Lung (tissue), 12 donors: ENCODE data around the gene THSD8. TPM values are rescaled to one million over a fixed set of nuclear protein-coding genes. Genes with fewer than 3 reads are reported as not detected.

ENCODE experiments used
- ATAC-seq: fragments of 200-7000 bp; cut with Tn5 transposase; one replicate; pipeline ENCODE4 v1.9.1; 2020; ENCODE audit warnings: moderate number of reproducible peaks; ENCODE audit not compliant: insufficient read depth, low FRiP score
- DNase-seq, 3 donors: peaks; one replicate each; pipeline ENCODE4 v3.0.0-alpha.2; 2013 to 2017
- H3K27ac ChIP-seq, 2 donors: one replicate each; pipeline ENCODE4 v1.5.1; 2013; ENCODE audit warnings: mild to moderate bottlenecking in 2 of 2, moderate library complexity in 2 of 2, control low read depth in 1 of 2, inconsistent platforms in 1 of 2, low read depth in 1 of 2, low read length in 1 of 2
- H3K27me3 ChIP-seq, 3 donors: one replicate each; pipeline ENCODE4 v1.5.1; 2013; ENCODE audit warnings: low read length in 2 of 3; ENCODE audit not compliant: control insufficient read depth in 3 of 3, insufficient read depth in 3 of 3
- H3K36me3 ChIP-seq, 4 donors: one replicate each; pipeline ENCODE4 v1.5.1; 2013; ENCODE audit warnings: low read length in 4 of 4, mild to moderate bottlenecking in 1 of 4, moderate library complexity in 1 of 4; ENCODE audit not compliant: control insufficient read depth in 4 of 4, insufficient read depth in 4 of 4
- H3K4me1 ChIP-seq, 5 donors: one replicate each; pipeline ENCODE4 v1.5.1; 2013; ENCODE audit warnings: low read length in 5 of 5, mild to moderate bottlenecking in 2 of 5, moderate library complexity in 1 of 5; ENCODE audit not compliant: control insufficient read depth in 5 of 5, insufficient read depth in 5 of 5
- H3K4me3 ChIP-seq: one replicate; pipeline ENCODE4 v1.5.1; 2013; ENCODE audit warnings: mild to moderate bottlenecking, control low read depth, moderate library complexity
- H3K9ac ChIP-seq, 2 donors: one replicate each; pipeline ENCODE4 v1.5.1; 2013; ENCODE audit warnings: low read length in 2 of 2, control low read depth in 1 of 2; ENCODE audit not compliant: insufficient read depth in 1 of 2
- H3K9me3 ChIP-seq, 4 donors: one replicate each; pipeline ENCODE4 v1.5.1; 2013; ENCODE audit warnings: low read length in 3 of 4, mild to moderate bottlenecking in 1 of 4, moderate library complexity in 1 of 4; ENCODE audit not compliant: control insufficient read depth in 4 of 4, insufficient read depth in 3 of 4
- WGBS, 2 donors: extraction: QIAGEN DNeasy Blood & Tissue Kit; methylation state at CpG; one replicate each; pipeline ENCODE4 v1.1.7; 2013; 5-methylcytosine and 5-hydroxymethylcytosine counted together
- polyA plus RNA-seq, 2 donors: library from polyadenylated mRNA; stranded (reverse); fragments of 200-250 nt; gene quantifications; one replicate each; pipeline ENCODE4 v1.2.1, GENCODE V29; 2013
- total RNA-seq, 2 donors: library from RNA; depleted of rRNA in 1 of 2; stranded (reverse); fragments of >200 nt in 1 of 2; gene quantifications; one replicate each; pipeline ENCODE4 v1.2.1, GENCODE V29; 2014 to 2021
- TF ChIP-seq, protein P1 (sequence below): IDR thresholded peaks from 2 replicates; pipeline ENCODE4 v1.5.1; 2012; ENCODE audit warnings: mild to moderate bottlenecking; ENCODE audit errors: control extremely low read depth, extremely low read depth
- donor health status: control.
- donor health status: control.
- donor health status: Bipolar disorder and iron deficiency.
- donor health status: healthy.
- donor health status: DM: yes; HTN: yes; CAD: no.

Gene THSD8
- total and polyA plus RNA-seq, 4 donors: 0.10 to 6.2 (median 2.0) TPM

DNA sequence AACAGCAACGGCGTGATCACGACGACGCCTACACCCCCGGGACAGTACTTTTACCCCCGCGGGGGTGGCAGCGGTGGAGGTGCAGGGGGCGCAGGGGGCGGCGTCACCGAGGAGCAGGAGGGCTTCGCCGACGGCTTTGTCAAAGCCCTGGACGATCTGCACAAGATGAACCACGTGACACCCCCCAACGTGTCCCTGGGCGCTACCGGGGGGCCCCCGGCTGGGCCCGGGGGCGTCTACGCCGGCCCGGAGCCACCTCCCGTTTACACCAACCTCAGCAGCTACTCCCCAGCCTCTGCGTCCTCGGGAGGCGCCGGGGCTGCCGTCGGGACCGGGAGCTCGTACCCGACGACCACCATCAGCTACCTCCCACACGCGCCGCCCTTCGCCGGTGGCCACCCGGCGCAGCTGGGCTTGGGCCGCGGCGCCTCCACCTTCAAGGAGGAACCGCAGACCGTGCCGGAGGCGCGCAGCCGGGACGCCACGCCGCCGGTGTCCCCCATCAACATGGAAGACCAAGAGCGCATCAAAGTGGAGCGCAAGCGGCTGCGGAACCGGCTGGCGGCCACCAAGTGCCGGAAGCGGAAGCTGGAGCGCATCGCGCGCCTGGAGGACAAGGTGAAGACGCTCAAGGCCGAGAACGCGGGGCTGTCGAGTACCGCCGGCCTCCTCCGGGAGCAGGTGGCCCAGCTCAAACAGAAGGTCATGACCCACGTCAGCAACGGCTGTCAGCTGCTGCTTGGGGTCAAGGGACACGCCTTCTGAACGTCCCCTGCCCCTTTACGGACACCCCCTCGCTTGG lies 9.6 kb upstream of the THSD8 start:
- Histone ChIP-seq H3K27ac (peak overlapping the region; percentile 98 to 100), H3K4me1 (peaks cover 0 to 58% (median 21%) of the 10 kb centered on the region in 5 donors), H3K9me3 (no peaks in the 10 kb centered on the region), H3K36me3 (peaks cover 0 to 4% (median 0%) of the 10 kb centered on the region in 4 donors), H3K9ac (peak overlapping the region; percentile 63 to 85), H3K4me3 (peak overlapping the region; percentile 95), H3K27me3 (no peaks in the 10 kb centered on the region)
- TF ChIP-seq, protein P1, sequence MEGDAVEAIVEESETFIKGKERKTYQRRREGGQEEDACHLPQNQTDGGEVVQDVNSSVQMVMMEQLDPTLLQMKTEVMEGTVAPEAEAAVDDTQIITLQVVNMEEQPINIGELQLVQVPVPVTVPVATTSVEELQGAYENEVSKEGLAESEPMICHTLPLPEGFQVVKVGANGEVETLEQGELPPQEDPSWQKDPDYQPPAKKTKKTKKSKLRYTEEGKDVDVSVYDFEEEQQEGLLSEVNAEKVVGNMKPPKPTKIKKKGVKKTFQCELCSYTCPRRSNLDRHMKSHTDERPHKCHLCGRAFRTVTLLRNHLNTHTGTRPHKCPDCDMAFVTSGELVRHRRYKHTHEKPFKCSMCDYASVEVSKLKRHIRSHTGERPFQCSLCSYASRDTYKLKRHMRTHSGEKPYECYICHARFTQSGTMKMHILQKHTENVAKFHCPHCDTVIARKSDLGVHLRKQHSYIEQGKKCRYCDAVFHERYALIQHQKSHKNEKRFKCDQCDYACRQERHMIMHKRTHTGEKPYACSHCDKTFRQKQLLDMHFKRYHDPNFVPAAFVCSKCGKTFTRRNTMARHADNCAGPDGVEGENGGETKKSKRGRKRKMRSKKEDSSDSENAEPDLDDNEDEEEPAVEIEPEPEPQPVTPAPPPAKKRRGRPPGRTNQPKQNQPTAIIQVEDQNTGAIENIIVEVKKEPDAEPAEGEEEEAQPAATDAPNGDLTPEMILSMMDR: no peak
- DNase-seq (peak; percentile 72 to 77 (median 76)), ATAC-seq (no peak)
- whole genome bisulfite sequencing, 2 donors: 0% methylated on average over 73 to 84 of the region's 84 CpGs

DNA sequence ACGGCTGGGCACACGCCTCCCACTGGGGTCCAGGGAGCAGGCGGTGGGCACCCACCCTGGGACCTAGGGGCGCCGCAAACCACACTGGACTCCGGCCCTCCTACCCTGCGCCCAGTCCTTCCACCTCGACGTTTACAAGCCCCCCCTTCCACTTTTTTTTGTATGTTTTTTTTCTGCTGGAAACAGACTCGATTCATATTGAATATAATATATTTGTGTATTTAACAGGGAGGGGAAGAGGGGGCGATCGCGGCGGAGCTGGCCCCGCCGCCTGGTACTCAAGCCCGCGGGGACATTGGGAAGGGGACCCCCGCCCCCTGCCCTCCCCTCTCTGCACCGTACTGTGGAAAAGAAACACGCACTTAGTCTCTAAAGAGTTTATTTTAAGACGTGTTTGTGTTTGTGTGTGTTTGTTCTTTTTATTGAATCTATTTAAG lies 9.0 kb upstream of the THSD8 start:
- WGBS, 2 donors: 0% methylated on average over 19 to 22 of the region's 22 CpGs
- Histone ChIP-seq H3K9ac (peak overlapping the region; percentile 63 to 85), H3K9me3 (no peaks in the 10 kb centered on the region), H3K4me3 (peak overlapping the region; percentile 95), H3K27ac (peak overlapping the region; percentile 98 to 100), H3K4me1 (peaks cover 0 to 52% (median 21%) of the 10 kb centered on the region in 5 donors), H3K36me3 (peaks cover 0 to 4% (median 0%) of the 10 kb centered on the region in 4 donors), H3K27me3 (no peaks in the 10 kb centered on the region)
- TF ChIP-seq, protein P1: no peak
- ATAC-seq: no peak
- DNase-seq: no peak

DNA sequence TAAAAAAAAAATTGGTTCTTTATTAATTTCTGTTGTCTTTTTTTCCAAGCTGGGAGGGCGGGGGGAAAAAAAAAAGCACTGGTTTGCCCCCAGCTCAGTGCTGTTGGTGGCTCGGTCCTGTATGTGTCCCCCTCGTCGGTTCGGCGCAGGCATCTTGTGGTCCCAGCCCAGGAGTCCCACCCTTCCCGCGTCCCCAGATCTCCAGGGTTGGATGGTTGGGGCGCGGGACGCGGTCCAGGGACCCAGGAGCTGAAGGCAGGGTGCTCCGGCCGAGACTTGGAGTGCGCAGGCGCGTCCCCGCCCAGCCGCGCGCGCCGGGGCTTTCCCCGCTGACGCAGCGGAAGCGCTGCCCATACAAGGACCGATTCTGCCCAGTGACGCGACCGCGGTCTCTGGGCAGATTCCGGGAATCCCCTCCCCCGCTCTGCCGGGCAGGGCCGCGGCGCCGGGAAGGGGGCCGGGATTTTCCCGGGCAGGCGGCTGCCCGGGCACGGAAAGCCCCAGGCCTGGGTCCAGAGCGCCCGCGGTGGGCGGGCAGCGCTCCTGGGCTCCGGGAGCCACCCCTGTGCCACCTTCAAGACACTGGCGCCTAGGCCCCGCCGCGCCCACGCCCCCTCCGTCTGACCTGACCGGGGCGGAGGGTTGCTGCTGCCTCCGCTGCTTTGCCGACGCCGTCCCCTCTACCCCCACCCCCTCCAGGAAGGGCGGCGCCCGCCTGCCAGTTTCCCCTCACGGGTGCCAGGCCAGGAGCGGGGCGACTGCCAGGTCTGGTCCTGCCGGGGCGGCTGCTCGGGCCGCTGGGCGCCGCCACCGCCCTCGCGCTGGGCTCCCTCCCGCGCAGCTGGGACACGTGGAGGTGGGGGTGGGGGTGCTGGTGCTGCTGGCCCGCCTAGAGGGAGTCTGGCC lies 8.3 kb upstream of the THSD8 start:
- 0 to 1% methylated on average over 51 to 81 of the region's 81 CpGs for WGBS, 2 donors
- H3K27me3 ChIP-seq: no peaks in the 10 kb centered on the region
- H3K4me3 ChIP-seq: peak overlapping the region; percentile 69
- peak overlapping the region; percentile 63 to 71 for H3K9ac ChIP-seq
- ATAC-seq (peak; percentile 32), DNase-seq (peak; percentile 95 to 96 (median 96))
- peak overlapping the region; percentile 98 to 100 for H3K27ac ChIP-seq
- peaks cover 0 to 4% (median 0%) of the 10 kb centered on the region in 4 donors for H3K36me3 ChIP-seq
- no peaks in the 10 kb centered on the region for H3K9me3 ChIP-seq
- peaks cover 0 to 46% (median 14%) of the 10 kb centered on the region in 5 donors for H3K4me1 ChIP-seq
- TF ChIP-seq, protein P1: no peak
